Activated CD4-positive, CD25-positive, alpha-beta regulatory T cell treated with anti-CD3 and anti-CD28 coated beads, Interleukin-2, amount 50 U/mL, for 16 hours (primary cell): Measurements from ENCODE around the gene GAK.
"Not testable (repeated sequence)": the region's sequence is repeated elsewhere in the genome, so short reads cannot be mapped to it uniquely, and the experiment has no call there.

Experiments
- DNase-seq: peaks from one replicate; pipeline ENCODE4 v3.0.0-alpha.2; 2020; ENCODE audit warnings: low read depth, low spot score

GAK gene

DNA sequence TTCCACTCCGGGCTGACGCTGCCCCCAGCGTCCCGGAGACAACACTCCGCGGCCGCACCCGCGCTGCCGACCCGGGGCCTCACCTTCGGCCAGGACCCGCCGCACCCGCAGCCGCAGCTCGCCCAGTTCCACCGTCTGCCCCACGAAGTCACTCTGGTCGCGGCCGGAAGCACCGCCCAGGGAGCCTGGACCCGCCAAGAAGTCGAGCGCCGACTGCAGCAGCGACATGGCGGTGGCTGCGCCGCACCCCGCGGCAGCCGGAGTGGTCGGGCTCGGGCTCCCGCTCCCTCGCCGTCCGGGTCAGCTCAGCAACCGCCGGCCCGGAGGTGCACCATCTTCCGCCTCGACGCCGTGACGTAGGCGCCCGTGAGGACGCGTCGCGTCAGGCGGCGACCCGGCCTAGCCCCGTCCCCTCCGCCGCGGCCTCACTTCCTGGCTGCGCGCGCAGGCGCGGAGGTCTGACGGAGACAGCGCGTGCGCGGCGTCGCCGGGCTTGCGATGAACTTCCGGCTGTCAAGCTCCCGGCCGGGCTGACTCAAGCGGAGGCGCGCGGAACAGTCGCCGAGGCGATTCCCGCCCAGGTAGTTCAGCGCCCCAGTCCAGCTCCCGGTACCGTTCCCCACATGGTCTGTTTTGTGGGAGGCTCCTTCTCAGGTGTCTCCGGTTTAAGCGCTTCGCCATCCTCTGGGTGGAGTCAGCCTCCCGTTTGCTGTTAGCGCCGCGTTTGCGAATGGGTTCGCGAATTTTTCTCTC lies at the start of gene GAK, which contains the start of gene TMEM175:
GAK (minus strand) TSS at position 357 of the 753 bp plus-strand sequence; CDS start at position 228, 129 bp downstream.
TMEM175 (plus strand) TSS at position 501 of the 753 bp plus-strand sequence. CDS start 15,280 bp downstream, outside the sequence.
- DNase-seq = peak; percentile 92

DNA sequence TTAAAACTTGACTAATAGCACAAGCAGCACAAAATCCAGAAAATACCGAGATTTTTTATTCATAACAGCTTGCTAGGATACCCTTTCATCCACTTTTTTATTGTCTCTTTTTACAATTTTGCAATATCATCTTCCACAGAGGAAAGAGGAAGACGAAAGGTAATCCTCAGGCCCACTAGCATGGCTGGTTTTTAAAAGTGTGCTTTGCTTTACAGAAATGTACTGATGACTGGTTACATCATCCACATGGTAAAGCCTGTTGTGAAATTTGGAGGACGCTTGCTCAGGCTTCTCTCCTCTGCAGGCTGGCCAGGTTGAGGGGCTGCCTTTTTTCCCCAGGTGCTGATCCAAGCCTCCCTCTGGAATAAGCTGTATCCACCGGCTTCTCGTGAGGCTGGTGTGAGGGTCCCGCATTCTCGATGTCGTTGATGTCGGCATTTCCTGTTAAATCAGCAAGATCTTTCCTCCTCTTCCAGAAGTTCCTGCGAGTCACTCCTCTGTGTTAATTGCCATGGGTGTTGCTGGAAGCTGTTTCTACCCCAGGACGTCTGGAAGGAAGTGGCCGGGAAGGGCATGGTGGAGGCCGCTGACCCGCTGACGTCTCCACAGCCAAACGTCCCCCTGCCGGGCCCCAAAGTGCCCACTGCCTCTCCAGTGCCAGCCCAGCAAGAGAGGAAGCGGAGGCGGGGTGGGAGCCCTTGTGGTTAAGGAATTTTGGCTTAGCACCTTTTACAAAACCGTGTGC lies 47.0 kb upstream of the GAK start:
- DNase-seq = no peak

- DNase-seq = not testable (repeated sequence)
These were observed 43.9 kb upstream of the GAK start for GRCh38 chr4:976016-976415.

- no peak for DNase-seq
These were observed 42.6 kb upstream of the GAK start for GRCh38 chr4:974668-975067.

DNA sequence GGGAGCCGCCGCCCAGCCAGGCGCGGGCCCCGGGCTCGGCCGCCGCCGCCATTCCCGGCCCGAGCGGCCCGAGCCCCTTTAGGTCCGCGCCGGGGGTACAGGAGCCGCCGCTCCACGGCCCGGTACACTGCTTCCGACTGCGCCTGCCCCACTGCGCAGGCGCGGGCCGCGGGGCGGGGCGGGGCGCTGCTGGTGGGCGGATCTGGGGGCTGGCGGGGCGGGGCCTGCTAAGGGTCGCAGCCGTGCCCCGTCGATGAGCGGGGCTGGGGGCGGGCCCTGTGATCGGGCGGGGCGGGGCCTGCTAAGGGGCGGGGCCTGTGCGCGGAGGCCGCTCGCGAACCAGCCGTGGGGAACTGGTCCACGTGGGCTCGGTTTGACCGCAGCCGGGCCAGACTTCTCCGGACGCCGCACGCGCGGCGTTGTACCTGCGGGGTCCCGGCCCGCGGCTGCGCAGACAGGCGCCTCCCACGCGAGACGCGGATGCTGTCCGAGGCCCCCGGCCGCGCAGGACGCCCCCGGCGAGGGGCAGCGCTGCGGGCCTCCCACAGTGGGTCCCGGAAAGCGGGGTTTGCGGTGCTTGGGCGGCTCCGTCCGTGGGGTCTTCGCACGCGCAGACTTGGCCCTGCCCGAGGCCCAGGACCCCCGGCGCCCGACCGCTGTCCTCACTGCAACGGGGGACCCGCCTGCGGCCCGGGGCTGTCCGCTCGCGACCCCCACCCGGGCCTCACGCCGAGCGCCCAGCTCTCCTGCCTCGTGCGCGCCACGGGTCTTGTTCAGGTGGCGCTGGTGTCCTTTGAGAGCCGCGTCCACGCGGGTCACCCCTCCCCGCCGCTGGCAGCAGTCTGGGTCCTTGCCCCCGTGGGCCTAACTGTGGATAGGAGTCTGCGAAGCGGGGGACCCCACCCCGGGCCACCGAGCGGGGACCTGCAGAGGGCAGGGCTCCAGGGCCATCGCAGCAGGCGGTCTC lies 41.6 kb upstream of the GAK start, which contains the start of gene DGKQ:
DGKQ (minus strand) TSS at position 139 of the 967 bp plus-strand sequence; CDS start at position 52, 87 bp downstream.
- DNase-seq = peak; percentile 80

- peak; percentile 16 for DNase-seq
These were observed 40.7 kb upstream of the GAK start for GRCh38 chr4:972651-973424.

- no peak for DNase-seq
These were observed 39.8 kb upstream of the GAK start for GRCh38 chr4:971666-972500.

GRCh38 chr4:970854-971520 lies 38.9 kb upstream of the GAK start:
- DNase-seq = no peak

GRCh38 chr4:970046-970745 lies 38.1 kb upstream of the GAK start:
- no peak for DNase-seq

DNA sequence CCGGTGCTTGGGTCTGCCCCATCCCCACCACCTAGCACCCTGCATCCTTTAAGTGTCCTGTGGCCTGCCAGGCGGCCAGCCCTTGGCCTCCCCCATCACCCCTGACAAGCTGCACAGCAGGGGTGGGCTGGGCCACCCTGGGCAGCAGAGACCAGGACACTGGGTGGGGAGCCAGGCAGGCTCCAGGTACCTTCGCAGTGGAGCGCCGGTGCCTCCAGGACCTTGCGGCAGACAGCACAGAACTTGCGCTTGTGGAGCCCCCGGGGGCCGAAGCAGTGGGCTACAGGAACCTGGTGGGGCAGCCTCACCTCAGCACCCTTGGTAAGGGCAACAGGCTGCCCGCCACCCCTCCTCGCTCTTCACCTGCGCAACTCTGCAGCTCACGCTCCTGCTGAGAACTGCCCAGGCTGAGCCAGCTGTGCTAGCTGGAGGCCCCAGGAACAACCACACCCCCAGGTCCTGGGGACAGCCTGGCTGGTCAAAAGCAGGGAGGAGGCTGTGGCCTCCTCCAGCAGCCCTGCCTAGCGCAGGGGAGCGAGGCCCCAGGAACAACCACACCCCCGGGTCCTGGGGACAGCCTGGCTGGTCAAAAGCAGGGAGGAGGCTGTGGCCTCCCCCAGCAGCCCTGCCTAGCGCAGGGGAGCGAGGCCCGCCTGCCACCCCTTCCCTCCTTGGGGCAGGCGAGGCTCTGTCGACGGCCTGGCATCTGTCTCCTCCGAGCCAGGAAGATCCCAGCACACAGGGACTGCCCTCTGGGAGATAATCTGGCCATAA lies 36.7 kb upstream of the GAK start:
- DNase-seq = no peak

DNA sequence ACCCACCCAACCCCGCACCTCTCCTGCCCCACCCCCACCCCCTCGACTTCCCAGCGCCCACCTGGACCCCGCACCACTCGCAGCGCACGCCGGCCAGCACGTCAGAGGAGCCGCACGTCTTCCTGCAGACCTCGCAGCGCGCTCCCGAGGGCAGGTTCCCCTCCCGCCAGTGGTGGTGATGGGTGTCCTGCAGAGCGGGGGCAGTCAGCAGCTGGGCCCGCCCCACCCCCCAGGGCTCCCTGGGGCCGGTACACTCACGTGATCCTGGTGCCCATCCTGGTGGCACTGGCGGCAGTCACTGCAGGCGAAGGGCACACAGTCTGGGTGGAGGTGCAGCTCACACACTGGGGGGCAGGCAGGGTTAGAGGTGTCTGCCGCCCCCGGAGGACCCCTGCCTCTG lies 36.1 kb upstream of the GAK start:
- DNase-seq = no peak

DNA sequence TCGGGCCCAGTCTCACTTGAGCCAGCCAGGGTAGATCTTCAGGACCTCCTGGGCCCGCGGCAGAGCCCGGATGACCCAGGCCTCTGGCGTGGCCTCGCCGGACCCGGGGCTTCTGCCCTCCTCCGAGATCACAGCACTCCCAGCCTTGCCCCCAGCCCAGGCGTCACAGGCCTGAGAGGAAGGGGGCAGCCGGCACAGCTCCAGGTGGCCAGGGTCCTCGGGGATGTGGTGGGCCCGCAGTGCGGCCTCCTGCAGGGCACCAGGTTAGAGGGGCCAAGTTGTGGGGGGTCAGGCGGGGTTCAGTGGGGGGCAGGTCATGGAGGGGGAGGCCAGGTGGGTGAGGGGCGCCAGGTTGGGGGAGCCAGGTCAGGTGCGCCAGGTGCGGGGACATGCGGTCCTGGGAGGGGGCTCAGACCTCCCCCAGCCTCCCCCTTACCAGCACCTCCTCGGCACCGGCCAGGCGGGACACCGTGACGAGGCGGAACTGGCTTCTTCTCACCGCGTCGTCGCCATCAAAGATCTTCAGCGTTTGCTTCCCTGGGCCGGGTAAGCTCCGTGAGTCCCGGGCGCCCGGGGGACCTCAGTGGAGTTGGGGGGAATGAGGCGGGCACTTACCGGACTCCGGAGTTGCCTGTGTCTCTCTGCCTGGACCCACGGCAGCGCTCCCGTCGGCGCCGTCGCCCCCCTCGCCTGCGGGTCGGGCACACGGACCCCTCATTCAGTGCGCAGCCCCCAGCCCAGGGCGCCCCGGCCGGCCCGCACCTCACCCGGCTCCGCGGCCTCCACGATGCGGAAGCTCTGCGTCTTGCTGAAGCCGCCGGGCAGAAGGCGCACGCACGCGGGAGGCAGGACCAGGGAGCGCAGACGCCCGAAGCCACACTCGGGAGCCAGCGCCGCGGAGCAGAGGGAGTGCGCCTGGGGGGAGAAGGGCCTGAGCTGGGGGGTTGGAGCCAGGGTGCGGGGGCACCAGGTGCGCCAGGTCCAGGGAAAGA lies 35.3 kb upstream of the GAK start:
- no peak for DNase-seq

- no peak for DNase-seq
These were observed 34.4 kb upstream of the GAK start for GRCh38 chr4:966266-967112.

DNA sequence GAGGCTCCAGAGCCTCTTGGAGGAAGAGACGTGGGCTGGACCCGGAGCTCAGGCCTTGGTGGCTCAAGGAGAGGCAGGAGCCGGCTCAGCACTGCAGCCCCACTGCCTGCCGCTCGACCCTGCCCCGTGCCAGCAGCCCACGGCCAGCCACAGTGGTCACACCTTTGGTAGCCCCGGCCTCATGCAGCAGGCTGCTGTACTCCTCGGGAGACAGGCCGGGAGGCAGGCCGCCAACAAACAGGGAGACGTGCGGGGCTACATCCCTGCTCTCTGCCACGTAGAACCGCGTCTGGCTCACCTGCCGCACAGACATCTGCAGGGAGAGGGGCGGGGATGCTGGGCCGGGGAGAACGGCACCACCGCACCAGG lies 33.6 kb upstream of the GAK start:
- no peak for DNase-seq

- no peak for DNase-seq
These were observed 33.1 kb upstream of the GAK start for GRCh38 chr4:965048-965765.
